Hematopoietic multipotent progenitor cell treated with erythropoietin and hydrocortisone succinate and interleukin-3 and kit ligand, for 6 days (in vitro differentiated cells): ENCODE measurements around the gene SPAG17.

Experiments
- DNase-seq: peaks from one replicate; pipeline ENCODE4 v3.0.0-alpha.2; 2015

The SPAG17 gene

GRCh38 chr1:118117521-118117920 is 67.5 kb downstream of the SPAG17 start:
- no peak for DNase-seq

GRCh38 chr1:118116909-118117308 is 68.1 kb downstream of the SPAG17 start:
- no peak for DNase-seq

- DNase-seq, result no peak
Measured at GRCh38 chr1:118116401-118116800, 68.6 kb downstream of the SPAG17 start.

DNA sequence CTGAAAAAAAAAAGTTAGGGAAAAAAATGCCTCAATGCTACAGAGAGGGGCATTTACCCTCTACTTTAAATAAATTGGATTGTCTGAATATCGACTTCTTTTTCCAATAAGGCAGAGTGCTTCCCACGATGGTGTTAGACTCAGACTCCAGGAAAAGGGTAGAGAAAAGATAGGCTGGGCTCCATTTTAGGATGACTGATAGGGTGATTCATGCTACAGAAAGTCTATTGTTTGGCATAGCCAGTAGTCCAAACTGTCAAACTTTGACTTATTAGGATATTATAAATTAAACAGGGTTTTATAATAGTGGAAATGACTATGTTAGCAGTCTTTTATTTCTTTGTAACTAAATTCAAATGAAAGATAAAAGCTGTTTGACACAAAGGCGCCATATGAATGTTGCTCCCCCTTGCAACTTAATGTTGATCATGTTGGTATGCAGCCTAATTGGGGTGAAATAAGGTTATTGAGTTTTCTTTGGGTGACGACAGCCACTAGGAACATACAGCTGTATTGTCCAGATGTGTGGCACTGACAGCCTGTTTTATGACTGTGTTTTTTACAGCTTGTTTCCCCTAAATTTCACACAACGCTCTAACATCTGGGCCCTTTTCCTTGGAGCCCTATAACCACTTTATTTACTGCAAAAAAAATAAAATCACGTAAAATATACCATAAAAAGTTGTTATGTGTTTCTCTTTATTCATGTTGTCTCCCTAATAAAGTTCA is 69.3 kb downstream of the SPAG17 start:
- no peak for DNase-seq

- no peak for DNase-seq
Measured at GRCh38 chr1:118113261-118113660, 71.8 kb downstream of the SPAG17 start.

DNA sequence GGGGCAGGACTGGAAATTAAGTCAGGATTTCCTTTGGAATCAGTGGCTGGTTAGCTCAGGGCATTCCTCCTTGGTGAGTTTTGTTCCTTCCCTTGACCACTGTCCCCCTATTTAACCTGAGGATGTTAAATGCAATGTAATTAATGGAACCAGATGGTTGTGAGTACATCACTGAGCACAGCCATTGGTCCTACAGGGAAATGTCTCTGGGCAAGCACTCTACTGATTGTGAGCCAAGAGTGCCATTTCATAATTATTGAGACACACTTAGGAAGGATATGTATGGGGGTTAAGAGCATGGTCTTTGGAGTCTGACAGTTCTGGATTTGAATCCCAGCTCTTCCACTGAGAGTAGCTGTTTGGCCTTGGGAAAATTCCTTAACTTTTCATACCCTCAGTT is 74.4 kb downstream of the SPAG17 start:
- no peak for DNase-seq

DNA sequence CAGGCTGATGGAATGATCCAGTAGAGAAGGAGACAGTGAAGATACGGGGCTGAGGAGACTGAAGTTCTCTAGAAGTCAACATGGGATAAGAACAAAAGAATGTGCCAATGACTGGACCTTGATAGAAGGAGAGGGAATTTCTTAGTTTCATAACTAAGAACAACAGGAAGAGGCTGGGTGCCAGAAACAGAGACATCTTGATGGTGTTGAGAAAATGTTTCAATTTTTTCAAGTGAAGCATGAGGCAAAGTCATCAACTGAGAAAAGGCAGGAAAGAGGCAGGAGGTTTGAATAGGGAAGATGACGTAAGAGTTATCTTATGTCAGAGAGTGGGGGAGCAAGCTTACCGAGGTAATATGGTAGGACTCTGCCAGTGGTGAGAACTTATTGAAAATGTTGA is 80.1 kb downstream of the SPAG17 start:
- DNase-seq, result no peak

DNA sequence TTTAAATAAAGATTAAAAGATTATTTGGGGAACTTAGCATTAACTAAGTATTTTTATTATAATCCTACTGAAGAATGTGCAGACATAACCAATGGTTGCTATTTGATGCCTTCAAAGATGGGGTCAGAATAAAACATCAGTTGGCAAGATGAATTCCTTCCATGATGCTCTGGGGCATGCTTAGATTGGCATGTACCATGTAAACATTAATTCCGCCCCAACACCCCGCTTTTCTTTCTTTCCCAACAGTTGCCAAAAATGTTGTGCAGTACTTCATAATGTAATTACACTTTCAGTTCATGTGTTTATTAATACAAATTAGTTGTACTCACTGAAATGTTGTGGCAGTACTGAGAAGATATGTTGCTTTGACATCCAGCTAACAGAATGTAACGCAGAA is 82.6 kb downstream of the SPAG17 start:
- DNase-seq, result no peak

DNA sequence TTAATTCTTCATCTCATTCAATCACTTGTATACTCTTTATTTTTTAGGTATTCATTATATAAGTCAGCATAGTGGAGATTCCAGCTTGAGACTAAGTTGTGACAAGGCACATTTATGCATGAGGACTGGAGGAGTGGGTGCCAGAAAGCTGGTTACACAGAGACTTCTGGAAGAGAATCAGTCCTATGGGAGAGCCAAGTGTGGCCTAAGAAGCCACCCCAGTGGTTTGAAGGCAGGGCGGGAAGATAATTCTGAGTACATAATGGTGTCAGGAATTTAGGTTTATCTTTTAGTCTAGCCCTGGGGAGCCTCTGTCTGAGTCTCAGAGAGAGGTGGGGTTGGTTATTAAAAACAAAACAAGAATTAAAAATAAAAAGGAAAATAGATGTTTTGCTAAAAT is 83.0 kb downstream of the SPAG17 start:
- no peak for DNase-seq

DNA sequence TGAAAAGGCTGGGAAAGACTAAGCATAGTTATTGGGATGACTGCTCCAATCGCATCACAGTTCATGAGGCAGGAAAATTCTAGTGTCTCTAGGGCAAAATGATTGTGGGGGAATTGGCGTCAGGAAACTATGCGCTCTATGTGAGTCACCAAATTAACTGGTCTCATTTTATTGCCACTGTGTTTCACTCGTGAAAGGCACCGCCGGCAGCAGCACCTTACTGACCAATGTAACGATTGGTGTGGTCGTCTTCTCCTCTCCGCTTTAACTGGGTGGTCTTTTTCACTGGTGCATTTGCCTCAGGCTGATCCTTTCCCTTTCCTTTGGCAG is 83.5 kb downstream of the SPAG17 start:
- no peak for DNase-seq

DNA sequence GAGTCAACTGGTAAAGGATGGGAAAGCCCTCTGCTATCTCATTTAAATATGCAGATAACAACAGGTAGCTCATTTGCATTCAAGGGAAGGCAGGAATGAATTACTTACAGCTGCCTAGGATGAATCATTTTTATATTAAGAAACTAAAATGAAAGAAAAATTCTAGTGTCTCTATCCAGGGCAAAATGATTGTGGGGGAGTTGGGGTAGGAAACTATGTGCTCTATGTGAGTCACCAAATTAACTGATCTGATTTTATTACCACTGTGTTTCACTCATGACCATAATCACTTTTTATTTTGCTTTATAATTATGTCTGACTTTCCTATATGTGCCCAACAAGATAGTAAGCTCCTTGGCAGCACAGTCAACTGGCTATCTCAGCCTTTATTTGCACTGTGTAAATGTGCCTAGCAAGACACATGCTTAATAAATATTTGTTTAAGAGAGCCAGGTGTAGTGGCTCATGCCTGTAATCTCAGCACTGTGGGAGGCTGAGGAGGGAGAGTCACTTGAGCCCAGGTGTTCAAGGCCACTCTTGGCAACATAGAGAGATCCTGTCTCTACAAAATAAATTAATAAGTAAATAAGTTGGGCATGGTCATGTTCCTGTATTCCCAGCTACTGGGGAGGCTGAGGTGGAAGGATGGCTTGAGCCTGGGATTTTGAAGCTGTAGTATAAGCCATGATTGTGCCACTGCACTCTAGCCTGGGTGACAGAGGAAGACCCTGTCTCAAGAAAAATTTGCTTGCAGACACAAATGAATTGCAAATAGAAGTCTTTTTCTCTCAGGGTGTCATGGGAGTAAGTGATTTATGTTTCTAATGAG is 84.1 kb downstream of the SPAG17 start:
- no peak for DNase-seq

GRCh38 chr1:118099686-118100085 is 85.3 kb downstream of the SPAG17 start:
- DNase-seq, result no peak

DNA sequence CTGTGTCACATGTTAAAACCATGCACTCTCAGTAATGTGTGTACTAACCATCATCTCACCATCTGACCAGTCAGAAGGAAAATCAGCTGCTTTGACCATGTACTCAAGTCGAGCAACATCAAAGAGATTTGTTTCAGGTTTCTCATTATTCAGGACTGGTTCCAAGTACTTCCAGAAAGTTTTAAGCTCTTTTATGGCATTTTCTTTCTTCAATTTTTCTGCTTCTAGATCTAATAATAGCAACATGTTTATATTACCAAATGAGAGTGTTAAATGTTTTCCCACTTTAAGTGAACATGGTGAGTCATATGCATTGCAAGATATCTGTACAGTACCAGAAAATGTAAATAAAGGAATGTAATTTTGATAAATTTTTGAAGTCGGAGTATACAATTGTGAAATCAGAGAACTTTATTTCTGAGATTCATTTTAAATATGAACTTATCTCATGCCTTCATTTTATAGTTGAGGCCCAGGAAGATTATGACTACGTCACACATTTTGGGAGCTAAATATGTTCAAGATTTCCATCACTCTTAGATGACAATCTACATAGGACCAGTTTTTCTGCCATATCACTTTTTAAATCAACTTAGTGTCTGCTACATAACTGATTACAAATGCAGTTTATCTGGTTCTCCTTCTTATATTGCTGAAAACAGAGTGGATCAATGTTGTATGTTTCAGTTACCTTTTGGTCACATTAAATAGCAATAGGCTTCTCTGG is 87.2 kb downstream of the SPAG17 start:
- no peak for DNase-seq

- DNase-seq, result no peak
Measured at GRCh38 chr1:118093017-118093416, 92.0 kb downstream of the SPAG17 start.

- no peak for DNase-seq
Measured at GRCh38 chr1:118090130-118090529, 94.9 kb downstream of the SPAG17 start.

- no peak for DNase-seq
Measured at GRCh38 chr1:118085365-118085764, 99.7 kb downstream of the SPAG17 start.

DNA sequence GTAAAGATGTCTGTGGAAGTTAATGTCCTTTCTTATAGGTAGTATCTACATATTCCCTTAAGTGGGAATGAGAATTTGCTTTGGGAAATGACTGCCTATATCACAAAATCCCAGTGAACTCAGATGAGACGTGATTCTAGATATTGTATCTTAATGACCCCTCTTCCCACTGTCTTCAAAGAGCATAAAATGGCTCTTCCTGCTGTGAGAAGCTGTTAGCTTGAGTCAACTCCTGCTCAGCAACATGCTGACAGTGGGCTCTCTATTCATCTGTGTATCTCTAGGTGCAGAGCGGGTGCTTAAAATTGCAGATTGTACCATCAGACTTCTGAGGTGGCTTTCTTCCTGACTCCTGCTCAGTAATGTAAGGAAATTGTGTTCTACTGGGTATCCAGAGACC is 100.6 kb downstream of the SPAG17 start:
- no peak for DNase-seq

DNA sequence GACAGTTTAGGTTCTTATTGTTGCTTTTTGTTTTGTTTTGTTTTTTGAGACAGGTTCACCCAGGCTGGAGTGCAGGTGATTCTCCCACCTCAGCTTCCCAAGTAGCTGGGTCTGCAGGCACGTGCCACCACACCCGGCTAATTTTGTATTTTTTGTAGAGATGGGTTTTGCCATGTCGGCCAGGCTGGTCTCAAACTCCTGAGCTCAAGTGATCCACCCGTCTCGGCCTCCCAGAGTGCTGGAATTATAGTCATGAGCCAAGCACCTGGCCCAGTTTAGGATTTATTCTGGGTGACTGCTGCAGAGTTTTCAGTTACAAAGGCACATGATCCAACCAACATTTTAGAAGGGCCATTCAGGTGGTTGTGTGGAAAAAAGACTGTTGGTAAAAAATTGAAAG is 102.0 kb downstream of the SPAG17 start:
- no peak for DNase-seq

DNA sequence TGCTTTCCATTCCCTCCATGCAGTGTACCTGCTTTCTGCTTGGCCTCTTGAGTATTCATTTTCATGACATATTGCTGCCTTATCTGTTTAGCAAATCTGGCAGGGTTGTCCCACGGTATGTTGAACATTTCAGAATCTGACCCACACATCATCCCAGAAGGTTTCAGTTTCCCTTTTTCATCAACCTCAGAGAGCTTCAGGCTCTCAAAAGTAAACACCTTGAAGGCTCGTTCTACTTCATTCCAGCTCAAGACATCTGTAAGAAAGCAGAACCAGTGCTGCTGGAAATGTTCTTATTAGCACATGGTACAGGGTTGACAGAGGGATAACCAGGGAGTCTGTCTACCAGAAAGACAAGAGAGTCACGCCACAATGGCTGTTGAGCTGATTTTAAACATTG is 103.6 kb downstream of the SPAG17 start:
- no peak for DNase-seq

DNA sequence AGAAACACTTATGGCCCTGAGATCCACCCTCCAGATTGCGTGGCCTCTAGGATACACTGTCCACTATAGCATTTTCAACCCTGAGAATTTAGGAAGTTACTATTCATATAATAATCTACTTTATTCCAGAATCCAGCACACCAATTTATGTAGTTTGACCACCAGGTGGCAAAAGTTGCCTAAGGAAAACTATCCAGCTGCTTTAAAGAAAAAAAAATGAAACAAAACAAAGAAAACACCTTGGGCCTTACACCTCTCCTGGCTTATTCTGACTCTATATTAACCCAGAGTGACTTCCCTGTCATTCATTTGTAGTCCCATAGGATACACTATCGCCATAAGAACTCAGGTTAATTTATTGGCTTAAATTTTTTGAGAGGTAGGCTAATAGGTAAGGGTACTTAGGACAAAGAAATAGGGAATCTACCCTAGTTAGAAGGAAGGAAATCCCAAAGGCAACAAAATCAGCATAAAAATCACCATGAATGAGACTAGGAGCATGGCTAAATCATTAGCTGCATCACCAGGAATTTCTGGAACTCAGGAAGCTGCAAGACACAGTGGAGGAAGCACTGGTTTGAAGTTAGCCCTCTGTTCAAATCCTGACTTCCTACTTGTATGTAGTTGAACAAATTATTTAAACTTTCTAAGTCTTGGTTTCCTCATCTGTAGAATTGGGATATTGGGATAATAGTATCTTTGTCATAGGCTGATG is 107.5 kb downstream of the SPAG17 start:
- DNase-seq, result peak; percentile 48

DNA sequence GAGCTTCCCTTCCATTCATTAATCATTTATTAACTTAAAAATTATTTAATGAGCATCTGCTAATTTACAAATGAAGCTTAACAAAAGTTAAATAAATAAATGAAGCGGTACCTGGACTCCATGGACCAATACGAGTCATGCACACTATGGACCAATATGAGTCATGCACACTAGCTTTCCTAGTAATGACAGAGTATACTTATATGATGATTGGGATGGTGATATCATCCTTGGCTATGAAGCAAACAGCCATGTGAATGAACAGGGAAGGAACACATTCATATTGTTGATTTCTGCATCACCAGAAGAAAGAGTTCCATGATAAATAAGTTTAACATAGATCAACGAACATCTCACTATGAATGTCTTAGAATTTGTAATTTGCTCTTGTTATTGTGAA is 109.9 kb downstream of the SPAG17 start:
- DNase-seq, result no peak

DNA sequence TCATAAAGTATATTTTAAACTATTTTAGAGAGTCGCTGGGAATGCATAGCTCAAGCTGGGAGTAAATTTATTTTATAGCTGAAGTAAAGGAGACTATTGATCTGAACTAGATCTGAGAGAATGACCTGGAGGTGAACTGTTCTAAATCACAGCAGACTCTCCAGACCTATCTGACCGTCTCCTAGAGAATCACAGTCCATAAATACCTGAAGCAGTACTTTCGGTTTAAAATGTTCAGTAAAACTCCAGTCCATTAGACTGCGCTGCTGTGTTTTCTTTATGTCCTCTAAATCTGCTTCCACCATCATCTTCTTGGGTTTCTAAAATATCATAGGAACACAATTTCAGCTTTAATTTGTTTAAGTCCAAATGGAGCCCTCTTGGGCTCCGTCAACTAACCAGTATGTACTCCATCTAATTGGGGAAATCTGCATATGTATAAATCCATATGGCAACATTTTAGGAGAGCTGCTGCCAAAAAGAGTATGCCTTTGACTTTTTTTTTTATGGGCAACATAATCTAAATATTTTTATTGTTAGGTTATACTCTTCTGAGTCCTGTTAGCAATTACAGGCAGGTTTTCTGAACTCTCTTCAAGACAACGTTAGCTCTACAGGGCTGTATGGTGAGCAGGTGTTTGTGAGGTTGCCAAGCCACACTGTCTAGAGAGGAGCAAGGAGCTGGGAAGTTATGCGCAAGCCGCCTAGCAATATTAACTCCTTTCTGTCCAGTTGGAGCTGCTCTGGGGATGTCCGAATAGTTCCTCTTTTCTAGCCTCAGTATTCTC is 111.2 kb downstream of the SPAG17 start:
- no peak for DNase-seq
